IMR-90 (cell line): ENCODE measurements around the gene PYGB. TPM values are rescaled to one million over a fixed set of nuclear protein-coding genes. Genes with fewer than 3 reads are reported as not detected.
A peak's percentile ranks its signal among the peaks of the same experiment; 100 is the strongest.

Experiments used
- ATAC-seq: fragments of 200-7000 bp; cut with Tn5 transposase; 2 replicates; pipeline ENCODE4 v1.9.1; 2020; ENCODE audit warnings: low read depth, mild to moderate bottlenecking, moderate library complexity
- BruUV-seq: library from RNA; stranded (reverse); fragments of 400-500 nt; replicated peaks from 2 replicates; lab custom pipeline; 2021; lab: Mats Ljungman, UMichigan
- CTCF ChIA-PET: fragments of 300-600 bp; formaldehyde crosslinking; extraction: SDS; loops from one replicate; lab custom pipeline; 2021; ENCODE audit warnings: antibody characterized with exemption; lab: Yijun Ruan, JAX
- POLR2A ChIA-PET: fragments of 300-600 bp; sonication (Branson Sonifier 250); formaldehyde crosslinking; loops from one replicate; lab custom pipeline; 2022; ENCODE audit warnings: antibody characterized with exemption; ENCODE audit not compliant: unreplicated experiment; lab: Charles Lee
- DNase-seq: peaks from one replicate; pipeline ENCODE4 v3.0.0; 2013
- H2AFZ ChIP-seq: replicated peaks from 2 replicates; pipeline ENCODE3; 2013; ENCODE audit warnings: low read length, mild to moderate bottlenecking; ENCODE audit not compliant: poor library complexity
- H2AK5ac ChIP-seq: 2 replicates; pipeline ENCODE4 v1.6.1; 2013; ENCODE audit warnings: low read depth, low read length, inconsistent platforms
- H2AK9ac ChIP-seq: replicated peaks from 2 replicates; pipeline ENCODE3; 2013; ENCODE audit warnings: mild to moderate bottlenecking, low read depth, low read length, moderate library complexity; ENCODE audit not compliant: poor library complexity
- H2BK120ac ChIP-seq: 2 replicates; pipeline ENCODE4 v1.6.1; 2013; ENCODE audit warnings: low read depth, low read length, inconsistent platforms
- H2BK15ac ChIP-seq: 3 replicates; pipeline ENCODE4 v1.6.1; 2013; ENCODE audit warnings: low read depth, low read length, inconsistent platforms
- H2BK20ac ChIP-seq: 2 replicates; pipeline ENCODE4 v1.6.1; 2013; ENCODE audit warnings: low read depth, mild to moderate bottlenecking, inconsistent platforms, low read length, moderate library complexity
- H2BK5ac ChIP-seq: 2 replicates; pipeline ENCODE4 v1.6.1; 2013; ENCODE audit warnings: mild to moderate bottlenecking, low read depth, low read length, inconsistent platforms; ENCODE audit not compliant: poor library complexity, severe bottlenecking
- H3K14ac ChIP-seq: replicated peaks from 2 replicates; pipeline ENCODE4 v1.6.1; 2013; ENCODE audit warnings: low read depth, low read length, inconsistent platforms
- H3K18ac ChIP-seq: 2 replicates; pipeline ENCODE4 v1.6.1; 2013; ENCODE audit warnings: low read depth, low read length, control low read depth
- H3K23ac ChIP-seq: 2 replicates; pipeline ENCODE4 v1.6.1; 2013; ENCODE audit warnings: low read depth, low read length, inconsistent platforms
- H3K27ac ChIP-seq: 2 replicates; pipeline ENCODE4 v1.5.1; 2013; ENCODE audit warnings: mild to moderate bottlenecking, control low read depth, low read length; ENCODE audit not compliant: insufficient read depth
- H3K27me3 ChIP-seq: 2 replicates; pipeline ENCODE4 v1.6.1; 2013; ENCODE audit warnings: low read length; ENCODE audit not compliant: control insufficient read depth, insufficient read depth
- H3K36me3 ChIP-seq: 2 replicates; pipeline ENCODE4 v1.6.1; 2013; ENCODE audit warnings: low read length, mixed read lengths; ENCODE audit not compliant: control insufficient read depth, insufficient read depth
- H3K4ac ChIP-seq: 2 replicates; pipeline ENCODE4 v1.6.1; 2013; ENCODE audit warnings: low read depth, low read length, inconsistent platforms
- H3K4me1 ChIP-seq: 2 replicates; pipeline ENCODE4 v1.6.1; 2013; ENCODE audit warnings: low read length, mixed read lengths; ENCODE audit not compliant: control insufficient read depth, insufficient read depth
- H3K4me2 ChIP-seq: 2 replicates; pipeline ENCODE4 v1.6.1; 2013; ENCODE audit warnings: low read depth, mild to moderate bottlenecking, control low read depth, low read length, moderate library complexity
- H3K4me3 ChIP-seq: 2 replicates; pipeline ENCODE4 v1.5.1; 2013; ENCODE audit warnings: low read depth, mild to moderate bottlenecking, control low read depth, low read length, moderate library complexity; ENCODE audit not compliant: insufficient read depth
- H3K56ac ChIP-seq: 2 replicates; pipeline ENCODE4 v1.6.1; 2013; ENCODE audit warnings: low read length, inconsistent platforms; ENCODE audit not compliant: insufficient read depth; ENCODE audit errors: extremely low read depth
- H3K79me1 ChIP-seq, 2 experiments: 2 replicates each; pipeline ENCODE4 v1.6.1; 2013; ENCODE audit warnings: low read length in 2 of 2, inconsistent platforms in 1 of 2, low read depth in 1 of 2
- H3K9ac ChIP-seq: 2 replicates; pipeline ENCODE4 v1.6.1; 2013; ENCODE audit warnings: low read depth, low read length, control low read depth
- H3K9me1 ChIP-seq: 2 replicates; pipeline ENCODE4 v1.6.1; 2013; ENCODE audit warnings: low read length, inconsistent platforms; ENCODE audit not compliant: insufficient read depth
- H3K9me3 ChIP-seq: 2 replicates; pipeline ENCODE4 v1.6.1; 2013; ENCODE audit warnings: low read length; ENCODE audit not compliant: control insufficient read depth, insufficient read depth
- H4K20me1 ChIP-seq: 2 replicates; pipeline ENCODE4 v1.6.1; 2013; ENCODE audit warnings: low read length, inconsistent platforms; ENCODE audit not compliant: insufficient read depth
- H4K5ac ChIP-seq: 2 replicates; pipeline ENCODE4 v1.6.1; 2013; ENCODE audit warnings: mild to moderate bottlenecking, low read depth, low read length, control low read depth
- H4K8ac ChIP-seq, 2 experiments: 2 replicates each; pipeline ENCODE4 v1.6.1; 2013; ENCODE audit warnings: low read depth in 2 of 2, low read length in 2 of 2, control low read depth in 1 of 2, inconsistent platforms in 1 of 2
- H4K91ac ChIP-seq: 2 replicates; pipeline ENCODE4 v1.6.1; 2013; ENCODE audit warnings: low read depth, low read length, inconsistent platforms; ENCODE audit not compliant: insufficient read depth
- BHLHE40 ChIP-seq: fragments of 150-350 bp; IDR thresholded peaks from 2 replicates; pipeline ENCODE4 v1.6.1; 2016; ENCODE audit warnings: mild to moderate bottlenecking, low read depth, low read length
- CHD1 ChIP-seq: IDR thresholded peaks from 2 replicates; pipeline ENCODE4 v1.6.1; 2012; ENCODE audit warnings: low read depth, low read length, improper control_type of control experiment
- CTCF ChIP-seq: conservative IDR thresholded peaks from 2 replicates; pipeline ENCODE4 v1.5.1; 2012; ENCODE audit warnings: mild to moderate bottlenecking, low read depth, low read length, improper control_type of control experiment
- ELK1 ChIP-seq: fragments of 150-350 bp; IDR thresholded peaks from 2 replicates; pipeline ENCODE4 v1.6.1; 2016; ENCODE audit warnings: low read depth, mild to moderate bottlenecking, low read length, moderate library complexity, borderline replicate concordance
- FOS ChIP-seq: fragments of 150-350 bp; IDR thresholded peaks from 2 replicates; pipeline ENCODE4 v1.6.1; 2016; ENCODE audit warnings: low read depth, low read length
- MAFK ChIP-seq: IDR thresholded peaks from 2 replicates; pipeline ENCODE4 v1.6.1; 2012; ENCODE audit warnings: low read depth, low read length, improper control_type of control experiment
- MAZ ChIP-seq: IDR thresholded peaks from 2 replicates; pipeline ENCODE4 v1.6.1; 2012; ENCODE audit warnings: low read depth, mild to moderate bottlenecking, low read length, improper control_type of control experiment, moderate library complexity, borderline replicate concordance
- MXI1 ChIP-seq: IDR thresholded peaks from 2 replicates; pipeline ENCODE4 v1.6.1; 2012; ENCODE audit warnings: low read depth, mild to moderate bottlenecking, low read length, moderate library complexity, borderline replicate concordance
- NFE2L2 ChIP-seq: fragments of 150-350 bp; IDR thresholded peaks from 2 replicates; pipeline ENCODE4 v1.6.1; 2016; ENCODE audit warnings: low read depth, mild to moderate bottlenecking, low read length
- POLR2A ChIP-seq: IDR thresholded peaks from 2 replicates; pipeline ENCODE4 v1.6.1; 2012; ENCODE audit warnings: mild to moderate bottlenecking, low read depth, low read length
- RAD21 ChIP-seq: IDR thresholded peaks from 2 replicates; pipeline ENCODE4 v1.6.1; 2012; ENCODE audit warnings: low read length, improper control_type of control experiment
- RCOR1 ChIP-seq: IDR thresholded peaks from 2 replicates; pipeline ENCODE4 v1.6.1; 2012; ENCODE audit warnings: mild to moderate bottlenecking, low read length, improper control_type of control experiment; ENCODE audit not compliant: insufficient replicate concordance
- RFX5 ChIP-seq: IDR thresholded peaks from 2 replicates; pipeline ENCODE4 v1.8.0; 2012; ENCODE audit warnings: low read depth, mild to moderate bottlenecking, low read length, moderate library complexity
- SMC3 ChIP-seq: fragments of 150-350 bp; IDR thresholded peaks from 2 replicates; pipeline ENCODE4 v1.6.1; 2016; ENCODE audit warnings: low read depth, mild to moderate bottlenecking, antibody characterized with exemption, low read length, moderate library complexity
- USF2 ChIP-seq: fragments of 150-350 bp; IDR thresholded peaks from 2 replicates; pipeline ENCODE4 v1.6.1; 2017; ENCODE audit warnings: mild to moderate bottlenecking, antibody characterized with exemption, low read length, low read depth
- dilution Hi-C: fragments of 300-500 bp; cut with HindIII; formaldehyde crosslinking; loops from one replicate; pipeline ENCODE4 v1.14.3; 2018; ENCODE audit warnings: low sequenced_read_pairs; ENCODE audit not compliant: unreplicated experiment
- in situ Hi-C: fragments of 300-500 bp; cut with MboI; formaldehyde crosslinking; loops from 3 replicates; pipeline ENCODE4 v1.14.3; 2019; ENCODE audit warnings: low sequenced_read_pairs, inconsistent platforms, mixed read lengths
- intact Hi-C: fragments of 100-400 bp; cut with micrococcal nuclease; formaldehyde crosslinking; loops from 2 replicates; pipeline ENCODE4 v1.10.0; 2022
- polyA plus RNA-seq, 3 experiments: library from polyadenylated mRNA; depleted of rRNA; stranded (reverse); fragments of >200 nt; gene quantifications; 2 replicates each; pipeline ENCODE4 v1.2.3, GENCODE V29; 2012; ENCODE audit warnings: low replicate concordance in 1 of 3
- total RNA-seq: library from RNA; depleted of rRNA; stranded (reverse); fragments of >200 nt; gene quantifications from 2 replicates; pipeline ENCODE4 v1.2.3, GENCODE V29; 2012

PYGB gene
- total and polyA plus RNA-seq, 2 of the 4 experiments (the other 2 are of a cell fraction) = 72.4 to 83.1 TPM

GRCh38 chr20:25243416-25243979 is 4.4 kb upstream of the PYGB start:
- H4K20me1 ChIP-seq = no peaks in the 10 kb centered on the region; the same call in 1 of the 2 replicates
- H3K9me3 ChIP-seq = no peaks in the 10 kb centered on the region
- H4K91ac ChIP-seq = no peak overlapping the region
- H3K9me1 ChIP-seq = peaks cover 29% of the 10 kb centered on the region
- H3K18ac ChIP-seq = no peak overlapping the region
- H2BK15ac ChIP-seq = no peak overlapping the region
- no peaks in the 10 kb centered on the region for H3K36me3 ChIP-seq
- H2BK20ac ChIP-seq = no peak overlapping the region
- H3K23ac ChIP-seq = no peak overlapping the region
- no peak overlapping the region for H3K4me2 ChIP-seq
- H4K5ac ChIP-seq = no peak overlapping the region
- H3K56ac ChIP-seq = no peak overlapping the region
- BruUV-seq = no TSS peak
- dilution Hi-C loops = no loop called here
- H3K9ac ChIP-seq = no peak overlapping the region
- H2AK9ac ChIP-seq = no peak overlapping the region
- ChIA-PET POLR2A (no interaction called here), CTCF (no interaction called here)
- no peak overlapping the region for H3K4me3 ChIP-seq
- H3K27ac ChIP-seq = no peak overlapping the region
- H2AFZ ChIP-seq = no peak overlapping the region
- no peaks in the 10 kb centered on the region for H3K27me3 ChIP-seq
- no peak overlapping the region for H3K4ac ChIP-seq
- intact Hi-C loops = no loop called here
- H2BK120ac ChIP-seq = no peak overlapping the region
- H3K14ac ChIP-seq = no peak overlapping the region
- H3K79me1 ChIP-seq = peaks cover 0 to 23% of the 10 kb centered on the region in 2 experiments; a peak in 2 of 4 replicates
- no peak for TF ChIP-seq USF2
- TF ChIP-seq RAD21 = no peak
- no peak for TF ChIP-seq POLR2A
- no peak for TF ChIP-seq MAZ
- TF ChIP-seq RFX5 = no peak
- TF ChIP-seq CTCF = no peak
- no peak for TF ChIP-seq MXI1
- TF ChIP-seq ELK1 = no peak
- TF ChIP-seq NFE2L2 = no peak
- TF ChIP-seq FOS = no peak
- no peak for TF ChIP-seq MAFK
- TF ChIP-seq RCOR1 = no peak
- TF ChIP-seq BHLHE40 = no peak
- no peak for TF ChIP-seq CHD1
- TF ChIP-seq SMC3 = no peak
- ATAC-seq (no peak), DNase-seq (no peak)
- peak overlapping the region; percentile 15; the same call in 1 of the 2 replicates for H2AK5ac ChIP-seq
- H2BK5ac ChIP-seq = no peak overlapping the region
- H3K4me1 ChIP-seq = peaks cover 8% of the 10 kb centered on the region
- in situ Hi-C loops = no loop called here
- no peak overlapping the region for H4K8ac ChIP-seq
